ENCODE measurements around the gene CYP39A1. TPM values are rescaled to one million over a fixed set of nuclear protein-coding genes. Genes with fewer than 3 reads are reported as not detected.
"Not testable (repeated sequence)": the region's sequence is repeated elsewhere in the genome, so short reads cannot be mapped to it uniquely, and the experiment has no call there.

Gene CYP39A1
- total and polyA plus RNA-seq, 10 of the 15 experiments (the other 5 are each of a cell fraction or from before 2014, with no cell fraction given): not detected

GRCh38 chr6:46648869-46649492 is 3.6 kb downstream of the CYP39A1 start (continued):
- TF ChIP-seq ZBTB4 (CRISPR knock-in tag; IDR thresholded peaks at IDR 0.05) (no peak), DPF2 (IDR thresholded peaks at IDR 0.05) (no peak)

- in situ Hi-C loops (cut with MboI): loop anchor here (25.0 kb wide), 1 partner anchor 561 kb away; no protein-coding TSS in a partner anchor
- H3K4me3 ChIP-seq; DNase-seq (ENCODE audit: low read depth, low spot score); H3K36me3 ChIP-seq (ENCODE audit: control insufficient read depth in 2 of 2, insufficient read depth in 2 of 2, low read length in 1 of 2); H3K27ac ChIP-seq (ENCODE audit: control insufficient read depth, insufficient read depth); H3K4me2 ChIP-seq (ENCODE audit: control insufficient read depth, insufficient read depth); H2AFZ ChIP-seq (ENCODE audit: control insufficient read depth, low read depth, low read length); BruUV-seq (replicated peaks); RAD21 ChIA-PET (ENCODE audit: unreplicated experiment); H3K9me3 ChIP-seq (replicated peaks; ENCODE audit: control insufficient read depth, insufficient read depth, low read length); H3K27me3 ChIP-seq (replicated peaks in 1 of 2; ENCODE audit: control insufficient read depth in 2 of 2, insufficient read depth in 2 of 2, low read length in 1 of 2); intact Hi-C loops (cut with micrococcal nuclease; ENCODE audit: unreplicated experiment); FAIRE-seq; SMC1A ChIA-PET (ENCODE audit: uncharacterized antibody, unreplicated experiment); POLR2A ChIA-PET; H4K20me1 ChIP-seq (ENCODE audit: control insufficient read depth, insufficient read depth); CTCF ChIA-PET; ATAC-seq; H3K9ac ChIP-seq (ENCODE audit: control insufficient read depth, insufficient read depth, low read length); H3K4me1 ChIP-seq (ENCODE audit: control insufficient read depth, insufficient read depth, low read length); H3K79me2 ChIP-seq (ENCODE audit: control insufficient read depth, insufficient read depth, low read length): not testable (repeated sequence)
- WGBS (ENCODE audit: insufficient coverage, insufficient replicate concordance, low lambda C conversion rate, missing lambda C conversion rate): 41% methylated on average over 2 of the region's 4 CpGs
These were observed 4.5 kb downstream of the CYP39A1 start for GRCh38 chr6:46648108-46648507.

Measured in GM12878 (cell line).